Measurements from ENCODE around the gene UBE2B. TPM values are rescaled to one million over a fixed set of nuclear protein-coding genes. Genes with fewer than 3 reads are reported as not detected.

Gene UBE2B
- total RNA-seq, 4 donors from 2014 or later: 61.6 to 124 (median 69.2) TPM

GRCh38 chr5:134440201-134440755 lies 68.9 kb downstream of the UBE2B start:
- no peaks in the 10 kb centered on the region for H3K9me3 ChIP-seq
- 58 to 64% methylated on average over 3 of the region's 3 CpGs for WGBS, 2 donors
- H3K27ac ChIP-seq: no peak overlapping the region
- H3K36me3 ChIP-seq: no peaks in the 10 kb centered on the region
- TF ChIP-seq CTCF (IDR thresholded peaks at IDR 0.05): no peak
- TF ChIP-seq EP300 (IDR thresholded peaks at IDR 0.05): no peak
- TF ChIP-seq POLR2A (IDR thresholded peaks at IDR 0.05): no peak
- no peak for DNase-seq (ENCODE audit: low spot score in 2 of 2)
- H3K4me1 ChIP-seq: peaks cover 0 to 38% (median 32%) of the 10 kb centered on the region in 4 donors
- H3K27me3 ChIP-seq: no peaks in the 10 kb centered on the region
- no peak overlapping the region for H3K4me3 ChIP-seq

Other genes starting within 250 kb of the UBE2B start
- gene SKP1, start 194.6 kb upstream of the UBE2B start, total RNA-seq: 100 to 1,000 TPM; 173 to 311 (median 209) TPM
- 100 to 1,000 TPM in 3 of 4 donors, 10 to 100 TPM in 1; 42.8 to 227 (median 149) TPM for gene PPP2CA, start 145.5 kb upstream of the UBE2B start, total RNA-seq
- gene CDKL3, start 4.4 kb upstream of the UBE2B start, total RNA-seq: 10 to 100 TPM in 2 of 4 donors, 1 to 10 TPM in 1, under 1 TPM in 1; 0.90 to 27.3 (median 7.5) TPM
- gene CDKN2AIPNL, start 40.3 kb downstream of the UBE2B start, total RNA-seq: 10 to 100 TPM; 13.9 to 37.6 (median 18.5) TPM
- 10 to 100 TPM; 58.8 to 90.6 (median 73.9) TPM for gene JADE2, start 154.1 kb downstream of the UBE2B start, total RNA-seq

Data from tibial nerve (tissue), 4 donors.